GM21367 (cell line): ENCODE measurements around the gene ITPR2.

Experiments
- ATAC-seq: cut with Tn5 transposase; IDR thresholded peaks from one replicate; pipeline ENCODE4 v1.9.1; 2021; ENCODE audit not compliant: unreplicated experiment

Gene ITPR2

DNA sequence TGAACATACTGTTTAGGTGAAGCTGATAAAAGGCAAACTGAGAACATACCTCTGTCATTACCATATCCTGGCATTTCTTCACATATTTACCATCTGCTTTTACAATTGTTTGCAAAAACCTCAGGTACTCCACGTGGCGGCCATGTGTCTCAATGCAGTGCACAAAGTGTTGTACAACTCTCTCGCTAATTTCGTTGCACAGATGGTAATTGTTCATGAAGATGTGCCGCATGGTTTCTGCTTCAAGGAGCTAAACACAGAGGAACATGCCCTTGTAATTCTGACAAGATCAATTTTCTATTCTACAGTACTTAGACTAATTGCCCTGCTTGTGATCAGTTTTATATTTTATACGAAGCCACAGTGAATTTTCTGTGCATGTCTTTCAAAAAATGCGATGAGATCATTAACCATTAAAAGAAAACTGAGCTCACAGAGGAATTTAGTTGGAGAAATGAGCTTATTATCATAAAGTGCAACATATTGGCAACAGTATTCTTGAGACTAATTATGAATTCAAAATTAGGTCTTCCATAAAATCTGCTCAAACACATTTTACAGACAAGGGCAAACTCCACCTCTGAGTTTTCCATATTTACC is 233.8 kb downstream of the ITPR2 start:
- no peak for ATAC-seq

DNA sequence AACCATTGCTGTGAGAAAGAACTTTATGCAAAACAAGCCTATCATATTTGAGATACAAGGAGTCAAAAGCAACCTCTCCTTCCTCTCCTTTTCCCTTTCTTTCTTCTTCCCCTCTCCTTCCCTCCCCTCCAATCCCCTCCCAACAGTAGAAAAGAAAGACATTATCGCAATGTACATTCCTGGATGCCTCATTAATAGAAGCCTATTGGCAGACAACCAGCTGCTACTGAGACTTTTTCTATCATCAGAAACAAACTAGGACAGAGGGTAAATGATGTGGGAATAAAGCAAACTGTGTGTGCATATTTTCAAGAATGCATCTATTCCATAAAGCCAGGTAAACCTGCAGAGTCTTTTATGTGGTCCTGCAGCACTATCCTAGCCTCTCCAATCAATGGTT is 237.2 kb downstream of the ITPR2 start:
- ATAC-seq, result no peak

GRCh38 chr12:26580619-26581018 is 252.4 kb downstream of the ITPR2 start:
- no peak for ATAC-seq

- no peak for ATAC-seq
Measured at GRCh38 chr12:26576266-26576665, 256.7 kb downstream of the ITPR2 start.

DNA sequence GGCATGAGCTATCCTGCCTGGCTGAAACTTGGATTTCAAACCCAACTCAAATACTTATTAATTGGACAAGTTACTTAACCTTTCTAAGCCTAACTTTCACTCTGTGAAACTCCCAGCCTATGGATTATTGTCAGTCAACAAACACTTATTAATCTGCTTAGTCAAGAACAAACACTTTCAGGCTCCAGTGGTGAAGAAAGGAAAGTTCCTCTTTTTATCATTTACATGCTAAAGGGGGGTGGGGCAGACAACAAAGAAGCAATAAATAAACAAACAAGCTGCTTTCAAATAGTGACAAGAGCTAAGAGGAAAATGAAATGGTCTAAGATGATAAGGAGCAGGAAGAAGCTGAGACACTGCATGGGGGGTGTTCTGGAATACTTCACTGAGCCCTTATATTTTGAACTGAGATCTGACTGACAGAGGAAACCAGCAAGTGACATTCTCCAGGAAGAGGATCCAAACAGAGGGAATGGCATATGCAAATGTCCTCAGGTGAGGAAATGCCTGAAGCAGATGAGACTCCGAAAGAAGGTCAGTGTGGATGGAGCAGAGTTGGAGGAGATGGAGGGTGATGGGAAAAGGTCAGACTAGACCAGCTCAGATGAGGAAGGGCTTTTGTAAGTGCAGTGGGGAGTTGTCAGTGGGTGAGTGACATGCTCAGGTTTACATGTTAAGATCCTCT is 259.6 kb downstream of the ITPR2 start:
- no peak for ATAC-seq

- ATAC-seq, result no peak
Measured at GRCh38 chr12:26572137-26572536, 260.9 kb downstream of the ITPR2 start.

- ATAC-seq, result no peak
Measured at GRCh38 chr12:26571560-26571959, 261.4 kb downstream of the ITPR2 start.

DNA sequence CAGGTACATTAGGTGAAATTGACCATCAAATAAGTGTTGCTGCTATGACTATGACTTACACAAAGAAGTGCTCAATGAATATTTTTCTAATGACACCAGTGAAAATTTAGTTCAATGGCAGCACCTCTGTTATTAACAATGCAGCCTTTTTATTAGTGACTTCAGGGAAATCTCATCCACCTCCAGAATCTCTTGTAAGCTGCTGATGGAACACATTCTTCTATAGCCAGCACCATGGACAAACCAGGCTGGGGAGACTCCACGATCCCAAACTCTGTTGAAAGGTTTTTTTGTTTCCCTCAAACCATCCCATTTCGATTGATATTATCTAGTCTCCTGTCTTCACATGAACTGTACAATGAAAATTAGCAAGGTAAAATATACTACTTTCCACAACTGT is 265.9 kb downstream of the ITPR2 start:
- no peak for ATAC-seq

- no peak for ATAC-seq
Measured at GRCh38 chr12:26566675-26567074, 266.3 kb downstream of the ITPR2 start.

- no peak for ATAC-seq
Measured at GRCh38 chr12:26566186-26566585, 266.8 kb downstream of the ITPR2 start.

GRCh38 chr12:26564391-26564790 is 268.6 kb downstream of the ITPR2 start:
- ATAC-seq, result no peak

DNA sequence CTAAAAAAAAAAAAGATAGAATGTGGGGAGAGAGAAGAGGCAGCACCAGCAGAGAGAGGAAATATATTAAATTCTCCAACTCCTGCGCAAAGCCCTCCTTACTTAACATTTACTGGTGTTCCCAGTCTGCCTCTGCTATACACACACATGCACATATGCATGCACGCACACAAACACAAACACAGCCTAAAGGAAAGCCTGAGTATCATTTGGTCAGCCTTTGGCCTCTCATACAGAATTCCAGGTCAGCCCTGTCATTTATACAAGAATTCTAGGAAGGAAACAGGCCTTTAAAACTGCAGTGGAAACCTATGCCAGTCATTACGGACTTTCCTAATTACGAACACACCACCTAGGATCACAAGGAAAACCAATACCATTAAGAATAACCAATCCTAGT is 269.4 kb downstream of the ITPR2 start:
- no peak for ATAC-seq

DNA sequence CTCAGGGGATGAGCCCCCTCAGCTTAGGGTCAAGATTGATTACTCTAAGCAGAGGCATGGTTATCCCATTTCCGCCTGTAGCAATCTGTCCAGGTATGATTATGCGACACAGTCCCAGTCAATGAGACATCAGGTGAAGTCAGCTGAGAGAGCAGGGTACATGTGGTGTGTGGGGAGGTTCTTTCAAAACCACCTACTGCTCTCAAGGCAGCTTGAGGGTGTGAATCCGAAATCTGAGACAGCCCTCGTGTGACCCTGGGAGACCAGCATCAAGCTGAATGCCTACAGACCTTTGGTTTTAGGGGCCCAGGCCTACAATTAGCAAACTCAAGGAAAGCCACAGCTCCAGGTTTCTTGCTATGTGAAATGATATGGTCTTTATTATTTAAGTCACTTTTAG is 275.7 kb downstream of the ITPR2 start:
- no peak for ATAC-seq

DNA sequence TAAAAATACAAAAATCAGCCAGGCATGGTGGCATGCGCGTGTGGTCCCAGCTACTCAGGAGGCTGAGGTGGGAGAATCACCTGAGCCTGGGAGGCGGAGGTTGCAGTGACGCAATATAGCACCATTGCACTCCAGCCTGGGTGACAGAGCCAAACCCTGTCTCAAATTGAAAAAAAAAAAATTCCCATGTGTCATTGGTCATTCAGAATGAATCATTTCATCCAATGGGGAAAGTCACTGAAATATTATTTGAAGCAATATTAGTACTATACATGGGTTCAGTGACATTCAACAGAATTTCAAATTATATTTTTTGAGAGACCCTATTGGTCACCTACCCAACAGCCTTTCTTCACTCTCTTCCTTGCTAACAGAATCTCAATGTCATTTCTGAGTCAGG is 276.1 kb downstream of the ITPR2 start:
- ATAC-seq, result no peak

DNA sequence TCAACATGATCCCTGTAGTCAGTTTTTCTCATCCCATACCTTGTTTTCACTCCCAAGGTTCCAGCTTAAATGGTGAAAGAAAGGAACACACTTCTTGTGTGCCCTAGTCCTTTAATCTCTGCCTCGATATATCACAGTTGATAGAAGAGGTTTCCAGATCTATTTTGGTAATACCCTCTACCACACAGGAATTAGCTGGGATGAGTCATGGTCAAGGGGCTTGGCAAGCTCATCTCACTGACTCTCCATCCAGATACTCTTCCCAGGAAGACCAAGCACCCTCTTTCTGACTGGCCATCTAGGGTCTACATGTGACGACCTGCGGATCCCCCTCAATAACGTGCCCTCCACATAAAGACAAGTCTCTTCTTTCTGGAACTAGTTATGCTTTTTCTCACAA is 277.9 kb downstream of the ITPR2 start:
- ATAC-seq, result no peak

DNA sequence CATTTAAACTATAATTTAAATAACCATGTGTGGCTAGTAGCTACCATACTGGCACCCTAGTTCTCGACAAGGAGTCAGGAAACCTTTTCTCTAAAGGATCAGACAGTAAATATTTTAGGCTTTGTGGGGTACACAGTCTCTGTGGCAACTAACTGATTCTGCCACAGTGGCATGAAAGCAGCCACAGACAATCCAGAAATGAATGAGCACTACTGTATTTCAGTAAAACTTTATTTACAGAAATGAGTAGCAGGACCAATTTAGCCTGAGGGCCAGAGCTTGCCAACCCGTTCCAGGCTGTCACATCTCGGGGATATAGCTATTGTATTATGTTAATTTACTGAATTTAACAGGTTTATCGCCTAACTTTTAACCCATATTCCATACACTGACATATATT is 278.7 kb downstream of the ITPR2 start:
- ATAC-seq, result no peak

- ATAC-seq, result no peak
Measured at GRCh38 chr12:26551385-26551784, 281.6 kb downstream of the ITPR2 start.

GRCh38 chr12:26548227-26548626 is 284.8 kb downstream of the ITPR2 start:
- ATAC-seq, result no peak

DNA sequence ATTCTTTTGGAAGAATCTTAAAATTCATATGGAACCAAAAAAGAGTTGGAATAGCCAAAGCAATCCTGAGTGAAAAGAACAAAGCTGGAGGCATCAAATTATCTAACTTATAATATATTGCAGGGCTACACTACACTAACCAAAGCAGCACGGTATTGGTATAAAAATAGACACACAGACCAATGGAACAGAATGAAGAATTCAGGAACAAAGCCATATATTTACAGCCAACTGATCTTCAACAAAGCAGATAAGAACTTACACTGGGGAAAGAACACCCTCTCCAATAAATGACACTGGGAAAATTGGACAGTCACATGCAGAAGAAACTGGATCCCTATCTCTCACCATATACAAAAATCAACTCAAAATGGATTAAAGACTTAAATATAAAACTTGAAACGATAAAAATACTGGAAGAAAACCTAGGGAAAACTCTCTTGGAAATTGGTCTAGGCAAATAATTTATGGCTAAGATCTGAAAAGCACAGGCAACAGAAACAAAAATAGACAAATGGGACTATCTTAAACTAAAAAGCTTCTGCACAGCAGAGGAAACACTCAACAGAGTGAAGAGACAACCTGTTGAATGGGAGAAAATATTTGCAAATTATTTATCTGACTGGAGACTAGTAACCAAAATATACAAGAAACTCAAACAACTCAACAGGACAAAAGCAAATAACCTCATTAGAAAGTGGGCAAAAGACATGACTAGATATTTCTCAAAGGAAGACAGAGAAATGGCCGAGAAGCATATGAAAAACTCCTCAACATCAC is 286.3 kb downstream of the ITPR2 start:
- no peak for ATAC-seq

- ATAC-seq, result no peak
Measured at GRCh38 chr12:26539131-26539530, 293.9 kb downstream of the ITPR2 start.

- no peak for ATAC-seq
Measured at GRCh38 chr12:26537651-26538050, 295.3 kb downstream of the ITPR2 start.

GRCh38 chr12:26537126-26537525 is 295.9 kb downstream of the ITPR2 start:
- ATAC-seq, result no peak
